GM12874 (cell line): Measurements from ENCODE around the gene OR1B1.

Experiments used
- TF ChIP-seq, protein P1 (sequence below): IDR thresholded peaks from 2 replicates; pipeline ENCODE4 v1.5.1; 2011; ENCODE audit warnings: low read depth, mild to moderate bottlenecking, control low read depth, low read length, moderate library complexity; ENCODE audit not compliant: insufficient read depth

Gene OR1B1

DNA sequence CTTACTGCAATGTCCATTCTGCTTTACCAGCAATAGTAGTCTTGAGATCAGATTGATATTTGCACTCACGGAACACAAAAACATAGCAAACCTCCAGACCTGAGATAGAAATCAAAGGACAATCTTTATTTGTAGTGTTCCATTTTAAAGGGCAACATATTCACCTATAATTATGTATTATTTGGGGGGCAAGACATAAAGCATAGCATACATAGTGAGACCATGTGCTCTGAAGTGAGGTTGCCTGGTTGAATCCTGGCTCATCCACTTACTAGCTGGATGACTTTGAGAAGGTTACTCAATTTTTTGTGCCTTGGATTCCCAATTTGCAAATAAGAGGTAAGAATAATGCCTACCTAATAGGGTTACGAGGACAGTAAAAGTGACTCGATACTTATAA lies at the start of gene OR1B1:
OR1B1 (minus strand) TSS at position 101 of the 400 bp plus-strand sequence.
- TF ChIP-seq, protein P1, sequence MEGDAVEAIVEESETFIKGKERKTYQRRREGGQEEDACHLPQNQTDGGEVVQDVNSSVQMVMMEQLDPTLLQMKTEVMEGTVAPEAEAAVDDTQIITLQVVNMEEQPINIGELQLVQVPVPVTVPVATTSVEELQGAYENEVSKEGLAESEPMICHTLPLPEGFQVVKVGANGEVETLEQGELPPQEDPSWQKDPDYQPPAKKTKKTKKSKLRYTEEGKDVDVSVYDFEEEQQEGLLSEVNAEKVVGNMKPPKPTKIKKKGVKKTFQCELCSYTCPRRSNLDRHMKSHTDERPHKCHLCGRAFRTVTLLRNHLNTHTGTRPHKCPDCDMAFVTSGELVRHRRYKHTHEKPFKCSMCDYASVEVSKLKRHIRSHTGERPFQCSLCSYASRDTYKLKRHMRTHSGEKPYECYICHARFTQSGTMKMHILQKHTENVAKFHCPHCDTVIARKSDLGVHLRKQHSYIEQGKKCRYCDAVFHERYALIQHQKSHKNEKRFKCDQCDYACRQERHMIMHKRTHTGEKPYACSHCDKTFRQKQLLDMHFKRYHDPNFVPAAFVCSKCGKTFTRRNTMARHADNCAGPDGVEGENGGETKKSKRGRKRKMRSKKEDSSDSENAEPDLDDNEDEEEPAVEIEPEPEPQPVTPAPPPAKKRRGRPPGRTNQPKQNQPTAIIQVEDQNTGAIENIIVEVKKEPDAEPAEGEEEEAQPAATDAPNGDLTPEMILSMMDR: no peak

DNA sequence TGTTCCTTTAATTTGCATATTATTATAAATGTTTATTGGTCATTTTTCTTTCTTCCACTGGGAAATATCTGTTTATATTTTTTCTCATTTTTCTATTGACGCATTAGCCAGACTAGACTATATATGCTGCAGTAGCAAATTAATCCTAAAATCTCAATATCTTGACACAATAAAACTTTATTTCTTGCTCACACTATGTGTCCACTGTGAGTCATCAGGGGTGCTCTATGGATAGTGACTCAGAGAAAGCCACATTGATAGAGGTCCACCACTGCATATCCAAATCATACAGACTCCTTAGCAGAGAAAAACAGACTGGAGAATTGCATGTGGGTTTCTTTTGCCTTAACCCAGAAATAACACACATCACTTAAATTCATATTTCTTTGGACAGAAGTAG lies 38.3 kb upstream of the OR1B1 start:
- TF ChIP-seq, protein P1: no peak

DNA sequence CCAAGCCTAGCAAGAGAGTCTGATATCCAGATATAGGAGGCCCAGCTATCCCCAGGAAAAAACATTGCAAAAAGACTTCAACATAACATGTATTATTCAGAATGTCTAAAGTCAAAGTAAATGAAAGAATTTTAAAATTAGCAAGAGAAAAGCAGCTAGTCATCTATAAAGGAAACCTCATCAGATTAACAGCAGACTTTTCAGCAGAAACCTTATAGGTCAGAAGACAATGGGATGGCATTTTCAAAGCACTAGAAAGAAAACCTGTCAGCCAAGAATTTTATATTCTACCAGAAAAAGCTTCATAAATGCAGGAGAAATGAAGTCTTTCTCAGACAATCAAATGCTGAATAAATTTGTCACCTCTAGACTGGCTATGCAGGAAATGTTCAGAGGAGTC lies 27.4 kb upstream of the OR1B1 start:
- TF ChIP-seq, protein P1: no peak

DNA sequence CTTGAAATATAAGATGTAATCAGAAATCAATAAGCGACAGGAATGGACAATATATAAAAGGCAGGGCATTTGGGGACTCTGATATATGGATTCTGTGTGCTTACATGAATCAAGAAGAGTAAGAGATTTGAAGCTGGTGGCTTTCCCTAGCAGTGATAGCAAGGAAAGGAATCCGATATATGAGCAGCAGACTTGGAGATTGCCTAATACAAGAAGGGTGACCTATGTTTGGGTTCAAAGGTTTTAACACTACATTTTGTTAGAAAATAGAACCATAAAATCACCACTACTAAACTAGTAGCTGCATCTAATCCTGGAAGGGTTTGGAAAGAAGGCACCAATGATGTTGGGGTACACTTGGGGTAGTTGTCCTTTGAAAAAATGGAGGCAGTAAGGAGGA lies 15.1 kb upstream of the OR1B1 start:
- TF ChIP-seq, protein P1: no peak

DNA sequence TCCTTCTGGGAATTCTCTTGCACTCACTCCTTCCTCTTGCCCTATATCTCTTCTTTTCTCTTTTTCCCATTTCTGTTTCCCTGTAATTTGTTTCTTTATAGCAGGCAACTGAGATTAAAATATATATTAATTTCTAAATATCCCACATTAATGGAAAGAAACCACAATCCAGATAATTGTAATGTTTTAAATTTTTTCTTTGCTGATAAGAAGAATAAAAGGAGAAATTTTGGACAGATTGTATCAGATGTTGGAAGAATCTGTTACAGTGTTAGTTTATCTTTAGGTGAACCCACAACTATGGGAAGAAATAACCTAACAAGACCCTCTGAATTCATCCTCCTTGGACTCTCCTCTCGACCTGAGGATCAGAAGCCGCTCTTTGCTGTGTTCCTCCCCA lies 4.0 kb upstream of the OR1B1 start, which contains the start of gene OR1L1:
OR1L1 (plus strand) TSS at position 301 of the 400 bp plus-strand sequence; CDS start at position 301, 0 bp downstream.
- TF ChIP-seq, protein P1: no peak

DNA sequence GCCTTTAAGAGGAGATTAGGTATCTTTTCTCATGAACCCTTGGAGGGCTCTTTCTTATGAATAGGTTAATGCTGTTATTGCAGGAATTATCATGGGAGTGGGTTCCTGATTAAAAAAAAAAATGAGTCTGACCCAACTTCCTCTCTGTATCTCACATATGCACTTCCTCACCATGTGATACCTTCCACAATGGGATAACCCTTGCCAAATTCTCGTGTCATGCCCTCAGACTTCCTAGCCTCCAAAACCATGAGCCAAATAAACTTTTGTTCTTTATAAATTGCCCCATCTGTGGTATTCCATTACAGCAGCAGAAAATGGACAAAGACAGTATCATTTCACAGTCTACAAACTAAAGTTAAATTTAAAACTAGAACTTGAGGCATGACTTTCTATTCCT lies 1.0 kb downstream of the OR1B1 start:
- TF ChIP-seq, protein P1: no peak

DNA sequence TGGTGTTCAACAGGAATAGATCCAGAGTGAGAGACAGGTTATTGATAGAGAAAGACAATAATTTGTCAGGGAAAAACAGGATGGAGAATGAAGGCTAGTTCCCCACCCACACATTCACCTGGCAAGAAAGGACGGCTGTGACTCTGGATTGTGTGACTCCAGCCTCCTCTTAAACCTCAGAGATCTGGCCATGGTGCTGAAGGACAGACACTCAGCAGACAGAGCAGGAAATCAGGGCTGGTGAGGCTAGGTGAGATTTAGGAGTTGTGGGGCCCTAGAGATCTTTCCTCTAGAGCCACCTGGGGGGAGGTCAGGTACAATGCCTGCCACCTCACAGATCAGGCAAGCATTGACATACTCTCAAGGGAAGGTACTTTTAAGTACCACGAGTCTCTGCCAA lies 15.2 kb downstream of the OR1B1 start:
- TF ChIP-seq, protein P1: no peak

DNA sequence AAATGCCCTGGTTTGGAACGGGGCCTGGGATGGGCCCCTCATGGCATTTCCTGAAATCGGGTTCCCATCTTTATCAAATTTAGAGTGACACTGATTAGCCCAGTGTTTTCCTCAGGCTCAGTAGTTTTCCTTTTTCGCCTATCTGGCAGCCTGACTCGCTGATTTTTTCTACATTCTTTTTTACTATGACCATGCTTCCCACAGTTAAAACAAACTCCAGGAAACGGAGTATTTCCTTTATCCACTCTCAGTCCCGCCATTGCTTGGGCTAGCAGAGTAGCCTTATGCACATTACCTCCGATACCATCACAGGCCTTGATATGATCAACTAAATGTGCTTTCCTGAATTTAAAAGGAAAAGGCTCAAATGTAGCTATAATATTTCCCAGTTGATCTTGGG lies 37.4 kb downstream of the OR1B1 start:
- TF ChIP-seq, protein P1: no peak
